Mesendoderm (in vitro differentiated cells): Measurements from ENCODE around the gene HOXB13.

Source experiments
- DNase-seq: peaks from one replicate; pipeline ENCODE4 v3.0.0; 2013
- H2AK5ac ChIP-seq: 2 replicates; pipeline ENCODE4 v1.6.1; 2013; ENCODE audit warnings: low read length, inconsistent platforms
- H2BK120ac ChIP-seq: 2 replicates; pipeline ENCODE4 v1.6.1; 2013; ENCODE audit warnings: low read depth, mild to moderate bottlenecking, low read length, moderate library complexity, mixed read lengths
- H2BK15ac ChIP-seq: replicated peaks from 2 replicates; pipeline ENCODE4 v1.6.1; 2013; ENCODE audit warnings: low read depth, mild to moderate bottlenecking, moderate library complexity
- H2BK5ac ChIP-seq: 2 replicates; pipeline ENCODE4 v1.6.1; 2013; ENCODE audit warnings: low read length, inconsistent platforms
- H3K18ac ChIP-seq: 2 replicates; pipeline ENCODE4 v1.6.1; 2013; ENCODE audit warnings: mild to moderate bottlenecking, low read length, mixed read lengths
- H3K23ac ChIP-seq: one replicate; pipeline ENCODE4 v1.6.1; 2013; ENCODE audit warnings: low read length
- H3K27ac ChIP-seq: 2 replicates; pipeline ENCODE4 v1.5.1; 2013; ENCODE audit warnings: low read depth, mild to moderate bottlenecking, inconsistent platforms, low read length, moderate library complexity
- H3K27me3 ChIP-seq: 2 replicates; pipeline ENCODE4 v1.6.1; 2013; ENCODE audit warnings: low read length, control low read depth, mild to moderate bottlenecking, inconsistent platforms; ENCODE audit not compliant: insufficient read depth, poor library complexity
- H3K36me3 ChIP-seq: 2 replicates; pipeline ENCODE4 v1.6.1; 2013; ENCODE audit warnings: low read length, inconsistent platforms; ENCODE audit not compliant: control insufficient read depth, insufficient read depth
- H3K4ac ChIP-seq: one replicate; pipeline ENCODE4 v1.6.1; 2013; ENCODE audit warnings: low read depth, mild to moderate bottlenecking, low read length, moderate library complexity
- H3K4me1 ChIP-seq: 2 replicates; pipeline ENCODE4 v1.6.1; 2013; ENCODE audit warnings: low read depth, low read length, inconsistent platforms; ENCODE audit not compliant: control insufficient read depth
- H3K4me2 ChIP-seq: 2 replicates; pipeline ENCODE4 v1.6.1; 2013; ENCODE audit warnings: low read length
- H3K4me3 ChIP-seq: 2 replicates; pipeline ENCODE4 v1.5.1; 2013; ENCODE audit warnings: mild to moderate bottlenecking, low read length
- H3K56ac ChIP-seq: one replicate; pipeline ENCODE4 v1.6.1; 2013; ENCODE audit warnings: low read length
- H3K79me1 ChIP-seq: 2 replicates; pipeline ENCODE4 v1.6.1; 2013; ENCODE audit warnings: low read length, inconsistent platforms
- H3K79me2 ChIP-seq: 2 replicates; pipeline ENCODE4 v1.6.1; 2013; ENCODE audit warnings: mild to moderate bottlenecking, low read length; ENCODE audit not compliant: control insufficient read depth, insufficient read depth
- H3K9ac ChIP-seq: 2 replicates; pipeline ENCODE4 v1.6.1; 2013; ENCODE audit warnings: low read length, inconsistent platforms
- H4K5ac ChIP-seq: one replicate; pipeline ENCODE4 v1.6.1; 2013; ENCODE audit warnings: low read length
- H4K8ac ChIP-seq: one replicate; pipeline ENCODE4 v1.6.1; 2013; ENCODE audit warnings: low read depth, mild to moderate bottlenecking, control low read depth, low read length, moderate library complexity
- WGBS: extraction: QIAGEN DNeasy Blood & Tissue Kit; methylation state at CpG from one replicate; pipeline ENCODE4 v1.1.7; 2013; ENCODE audit warnings: low lambda C conversion rate, missing lambda C conversion rate; ENCODE audit not compliant: insufficient coverage; ENCODE audit errors: extremely low coverage; 5-methylcytosine and 5-hydroxymethylcytosine counted together

The HOXB13 gene

GRCh38 chr17:48725288-48726064, 3.1 kb downstream of the HOXB13 start:
- DNase-seq: no peak
- H3K36me3 ChIP-seq: no peaks in the 10 kb centered on the region
- H3K27me3 ChIP-seq: peaks cover 44% of the 10 kb centered on the region
- H3K4ac ChIP-seq: no peak overlapping the region
- H2BK120ac ChIP-seq: no peak overlapping the region
- H3K56ac ChIP-seq: peak overlapping the region; percentile 44
- H3K27ac ChIP-seq: no peak overlapping the region
- no peak overlapping the region for H4K8ac ChIP-seq
- no peak overlapping the region for H3K9ac ChIP-seq
- no CpG with 5 or more reads among the region's 38 CpGs for WGBS
- H2AK5ac ChIP-seq: no peak overlapping the region
- no peak overlapping the region for H2BK5ac ChIP-seq
- H3K4me2 ChIP-seq: no peak overlapping the region
- no peak overlapping the region for H3K4me3 ChIP-seq
- no peak overlapping the region for H3K18ac ChIP-seq
- no peak overlapping the region for H4K5ac ChIP-seq
- H3K79me1 ChIP-seq: no peaks in the 10 kb centered on the region
- peaks cover 4% of the 10 kb centered on the region for H3K4me1 ChIP-seq
- no peaks in the 10 kb centered on the region for H3K79me2 ChIP-seq
- H2BK15ac ChIP-seq: no peak overlapping the region
- peak overlapping the region; percentile 80 for H3K23ac ChIP-seq

- peaks cover 40% of the 10 kb centered on the region for H3K27me3 ChIP-seq
- DNase-seq: no peak
- no peak overlapping the region for H3K27ac ChIP-seq
- H3K36me3 ChIP-seq: no peaks in the 10 kb centered on the region
- no peak overlapping the region for H4K5ac ChIP-seq
- no peak overlapping the region for H4K8ac ChIP-seq
- no peak overlapping the region for H3K4me2 ChIP-seq
- H3K79me1 ChIP-seq: no peaks in the 10 kb centered on the region
- no peak overlapping the region for H3K4ac ChIP-seq
- H3K4me3 ChIP-seq: no peak overlapping the region
- H2BK120ac ChIP-seq: no peak overlapping the region
- H3K18ac ChIP-seq: no peak overlapping the region
- H2BK5ac ChIP-seq: no peak overlapping the region
- no peak overlapping the region for H3K9ac ChIP-seq
- no peak overlapping the region for H2BK15ac ChIP-seq
- no CpG with 5 or more reads among the region's 16 CpGs for WGBS
- H3K56ac ChIP-seq: peak overlapping the region; percentile 44
- H2AK5ac ChIP-seq: no peak overlapping the region
- H3K4me1 ChIP-seq: peaks cover 4% of the 10 kb centered on the region
- no peaks in the 10 kb centered on the region for H3K79me2 ChIP-seq
- no peak overlapping the region for H3K23ac ChIP-seq
Observed at GRCh38 chr17:48725004-48725287, 3.6 kb downstream of the HOXB13 start.

- Histone ChIP-seq H3K4me3 (no peak overlapping the region), H2BK15ac (no peak overlapping the region)
Observed at GRCh38 chr17:48724251-48725003, 4.1 kb downstream of the HOXB13 start.

DNA sequence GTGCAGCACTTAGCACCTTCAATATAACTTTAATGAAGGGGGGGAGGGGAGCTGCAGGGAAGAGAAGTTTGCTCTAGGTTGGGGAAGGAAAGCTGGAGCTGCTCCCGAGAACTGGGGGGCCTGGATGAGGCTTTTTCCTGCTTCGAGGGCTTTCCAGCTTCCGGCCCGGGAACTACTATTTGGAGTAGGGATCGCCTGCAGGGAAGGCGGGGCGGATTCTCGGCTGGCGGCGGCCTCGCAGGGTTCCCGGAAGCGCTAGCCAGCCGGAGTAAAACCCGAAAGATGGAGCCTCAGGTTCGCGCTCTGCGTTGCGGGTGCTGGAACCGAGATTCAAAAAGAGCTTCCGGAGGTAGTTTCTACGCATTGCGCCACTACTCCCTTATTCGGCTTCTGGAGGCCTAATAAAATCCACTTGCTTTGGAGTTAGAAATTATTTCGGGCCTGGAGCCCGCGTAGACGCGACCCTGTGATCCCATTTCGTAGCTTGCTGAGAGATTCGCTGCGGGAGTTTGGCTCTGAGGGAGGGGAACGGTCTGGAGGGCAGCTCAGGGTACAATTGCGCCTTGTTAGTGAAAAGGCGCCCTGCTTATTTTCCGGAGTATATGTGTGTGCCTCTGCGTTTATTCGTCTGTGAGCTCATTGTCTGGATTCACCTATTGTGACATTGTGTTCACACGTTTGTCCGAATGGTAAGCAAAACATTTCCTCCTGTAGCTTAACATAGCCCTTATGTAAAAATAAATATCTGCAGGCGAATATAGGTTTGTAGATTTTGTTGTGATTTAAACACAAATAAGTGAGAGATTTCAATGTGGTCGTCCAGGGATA, 4.9 kb downstream of the HOXB13 start:
- Histone ChIP-seq H3K23ac (peak overlapping the region; percentile 92), H2BK15ac (no peak overlapping the region), H3K18ac (peak overlapping the region; percentile 46), H3K9ac (peak overlapping the region; percentile 68), H3K4ac (peak overlapping the region; percentile 73), H3K4me2 (peak overlapping the region; percentile 86), H4K5ac (no peak overlapping the region), H3K56ac (peak overlapping the region; percentile 76), H3K4me3 (peak overlapping the region; percentile 19), H3K79me2 (no peaks in the 10 kb centered on the region), H4K8ac (peak overlapping the region; percentile 91), H2BK120ac (peak overlapping the region; percentile 32), H3K4me1 (peaks cover 4% of the 10 kb centered on the region), H3K27me3 (peaks cover 36% of the 10 kb centered on the region), H3K27ac (peak overlapping the region; percentile 84), H3K36me3 (no peaks in the 10 kb centered on the region), H2AK5ac (no peak overlapping the region), H3K79me1 (no peaks in the 10 kb centered on the region), H2BK5ac (no peak overlapping the region)
- DNase-seq: peak; percentile 83
- WGBS: no CpG with 5 or more reads among the region's 42 CpGs

More at GRCh38 chr17:48724251-48725003, 4.1 kb downstream of the HOXB13 start:
- Histone ChIP-seq H3K23ac (no peak overlapping the region), H3K27me3 (peaks cover 36% of the 10 kb centered on the region), H2BK120ac (no peak overlapping the region), H2BK5ac (no peak overlapping the region), H3K4ac (no peak overlapping the region), H4K8ac (no peak overlapping the region), H3K56ac (peak overlapping the region; percentile 75), H3K18ac (no peak overlapping the region), H3K27ac (no peak overlapping the region), H3K79me1 (no peaks in the 10 kb centered on the region), H3K79me2 (no peaks in the 10 kb centered on the region), H4K5ac (no peak overlapping the region), H3K4me1 (peaks cover 4% of the 10 kb centered on the region), H2AK5ac (no peak overlapping the region), H3K36me3 (no peaks in the 10 kb centered on the region), H3K9ac (no peak overlapping the region), H3K4me2 (no peak overlapping the region)
- DNase-seq: peak; percentile 75
- no CpG with 5 or more reads among the region's 32 CpGs for WGBS

- H2BK15ac ChIP-seq: no peak within 1 kb of the TSS
- H3K4ac ChIP-seq: peak within 1 kb of the TSS; percentile 73
- WGBS: no CpG with 5 or more reads among the region's 21 CpGs
- H3K56ac ChIP-seq: peak within 1 kb of the TSS; percentile 88
- peak within 1 kb of the TSS; percentile 91 for H4K8ac ChIP-seq
- peak within 1 kb of the TSS; percentile 44 for H2BK5ac ChIP-seq
- peaks cover 2% of the 10 kb centered on the region for H3K4me1 ChIP-seq
- peak; percentile 87 for DNase-seq
- no peaks in the 10 kb centered on the region for H3K79me2 ChIP-seq
- H2AK5ac ChIP-seq: no peak within 1 kb of the TSS
- H3K23ac ChIP-seq: peak within 1 kb of the TSS; percentile 92
- H3K79me1 ChIP-seq: no peaks in the 10 kb centered on the region
- H2BK120ac ChIP-seq: peak within 1 kb of the TSS; percentile 32
- H4K5ac ChIP-seq: no peak within 1 kb of the TSS
- H3K27ac ChIP-seq: peak within 1 kb of the TSS; percentile 84
- H3K27me3 ChIP-seq: peaks cover 31% of the 10 kb centered on the region
- peak within 1 kb of the TSS; percentile 19 for H3K4me3 ChIP-seq
- H3K36me3 ChIP-seq: no peaks in the 10 kb centered on the region
- peak within 1 kb of the TSS; percentile 86 for H3K4me2 ChIP-seq
- peak within 1 kb of the TSS; percentile 46 for H3K18ac ChIP-seq
- peak within 1 kb of the TSS; percentile 68 for H3K9ac ChIP-seq
Observed at GRCh38 chr17:48722915-48723422, 5.6 kb downstream of the HOXB13 start, which contains the start of gene PRAC2. Gene PRAC2 (plus strand): TSS chr17:48723185. CDS start chr17:48724411, 1,226 bp downstream.
